Heart left ventricle (tissue), 13 donors: ENCODE measurements around the gene RPL3.

Source experiments
- POLR2A ChIP-seq, 2 donors: fragments of 450-650 bp; IDR thresholded peaks; one replicate each; pipeline ENCODE4 v1.6.1; 2017; ENCODE audit warnings: antibody characterized with exemption in 2 of 2, mild to moderate bottlenecking in 2 of 2, moderate library complexity in 2 of 2
- TF ChIP-seq, protein P1 (sequence below), 12 donors: fragments of 200-600 bp; sonication (generic) in 4 of 12; IDR thresholded peaks; one replicate each; pipeline versions ENCODE4 v1.5.0 to v1.8.0; 2018 to 2022; ENCODE audit warnings: antibody characterized with exemption in 12 of 12, mild to moderate bottlenecking in 5 of 12
- donor health status: ischemic (EF 13 %, LVEDD 7.1; RV severe dilation, severe dysfunction).
- donor health status: DM: no; HTN: yes; CAD: no.
- donor health status: DM: no; HTN: no; CAD: no.
- donor health status: ischemic (EF 25% LVEDD 6.9; RV normal size, moderate dysfunction).
- donor health status: ischemic (EF 25% LVEDD 5.7; RV mildly dilated, moderate dysfunction).
- donor health status: ischemic (EF 35%, LVEDD 5.7; RV mildly dilated, moderate dysfunction).
- donor health status: nonischemic (EF 11% LVEDD 7.7; RV severe dilation, severe dysfunction).
- donor health status: DM: yes; HTN: yes; CAD: no.
- donor health status: PGD.
- donor health status: ischemic (EF 29% LVEDD 5.4; RV normal size, mild dysfunction).
- donor health status: nonischemic (EF 23%, LVEDD 6.1; RV moderate dilation, normal function).

DNA sequence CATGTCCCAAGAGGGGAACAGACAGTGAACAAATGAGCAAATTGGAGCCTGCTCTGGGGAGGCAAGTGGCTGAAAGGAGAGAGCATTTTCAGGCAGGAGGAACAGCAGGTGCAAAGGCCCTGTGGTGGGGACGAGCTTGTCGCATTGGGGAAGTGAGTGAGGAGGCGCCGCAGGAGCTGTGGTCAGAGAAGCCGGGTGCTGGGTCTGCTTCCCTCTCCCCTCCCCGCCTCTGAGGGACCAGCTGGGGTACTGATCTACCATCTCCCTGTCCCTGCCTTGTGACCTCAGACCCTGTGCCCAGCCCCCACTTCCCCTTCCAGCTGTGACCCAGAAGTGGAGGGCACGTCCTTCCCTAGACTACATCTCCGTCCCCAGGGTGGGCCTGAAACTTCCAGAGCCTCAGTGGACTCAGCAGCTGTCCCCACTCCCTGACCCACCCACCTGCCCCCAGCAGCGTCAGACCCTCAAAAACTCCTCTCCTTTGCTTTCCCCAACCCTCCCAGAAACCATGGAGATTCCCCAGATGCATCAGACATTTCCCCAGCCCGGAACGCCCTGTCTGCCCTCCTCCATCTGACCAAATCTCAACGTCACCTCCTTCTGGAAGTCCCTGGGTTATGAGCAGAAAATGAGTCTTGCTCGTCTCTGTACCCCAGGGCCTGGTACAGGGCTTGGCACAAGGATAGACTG is 54.9 kb downstream of the RPL3 start:
- TF ChIP-seq, protein P1, sequence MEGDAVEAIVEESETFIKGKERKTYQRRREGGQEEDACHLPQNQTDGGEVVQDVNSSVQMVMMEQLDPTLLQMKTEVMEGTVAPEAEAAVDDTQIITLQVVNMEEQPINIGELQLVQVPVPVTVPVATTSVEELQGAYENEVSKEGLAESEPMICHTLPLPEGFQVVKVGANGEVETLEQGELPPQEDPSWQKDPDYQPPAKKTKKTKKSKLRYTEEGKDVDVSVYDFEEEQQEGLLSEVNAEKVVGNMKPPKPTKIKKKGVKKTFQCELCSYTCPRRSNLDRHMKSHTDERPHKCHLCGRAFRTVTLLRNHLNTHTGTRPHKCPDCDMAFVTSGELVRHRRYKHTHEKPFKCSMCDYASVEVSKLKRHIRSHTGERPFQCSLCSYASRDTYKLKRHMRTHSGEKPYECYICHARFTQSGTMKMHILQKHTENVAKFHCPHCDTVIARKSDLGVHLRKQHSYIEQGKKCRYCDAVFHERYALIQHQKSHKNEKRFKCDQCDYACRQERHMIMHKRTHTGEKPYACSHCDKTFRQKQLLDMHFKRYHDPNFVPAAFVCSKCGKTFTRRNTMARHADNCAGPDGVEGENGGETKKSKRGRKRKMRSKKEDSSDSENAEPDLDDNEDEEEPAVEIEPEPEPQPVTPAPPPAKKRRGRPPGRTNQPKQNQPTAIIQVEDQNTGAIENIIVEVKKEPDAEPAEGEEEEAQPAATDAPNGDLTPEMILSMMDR (IDR thresholded peaks at IDR 0.05) = no peak
- TF ChIP-seq POLR2A (IDR thresholded peaks at IDR 0.05) = no peak
